Gastroesophageal sphincter (tissue), 4 donors: Measurements from ENCODE around the gene SMIM28. TPM values are rescaled to one million over a fixed set of nuclear protein-coding genes. Genes with fewer than 3 reads are reported as not detected.
"Not testable (repeated sequence)": the region's sequence is repeated elsewhere in the genome, so short reads cannot be mapped to it uniquely, and the experiment has no call there.

Experiments
- ATAC-seq: fragments of 150-250 bp; one replicate; pipeline ENCODE4 v1.9.1; 2016; ENCODE audit warnings: mild to moderate bottlenecking, moderate library complexity
- H3K27ac ChIP-seq, 4 donors: fragments of 200-600 bp; sonication (generic) in 3 of 4; 1 replicate in 3 of 4; 2 replicates in 1 of 4; pipeline ENCODE4 v1.5.1; 2016 to 2019
- H3K27me3 ChIP-seq: fragments of 200-600 bp; sonication (generic); one replicate; pipeline ENCODE4 v1.5.1; 2019
- H3K36me3 ChIP-seq, 2 donors: fragments of 200-600 bp; sonication (generic); one replicate each; pipeline ENCODE4 v1.5.1; 2019; ENCODE audit warnings: control low read depth in 1 of 2
- H3K4me1 ChIP-seq, 3 donors: fragments of 200-600 bp; sonication (generic); 1 replicate in 2 of 3; 2 replicates in 1 of 3; pipeline ENCODE4 v1.5.1; 2016 to 2019; ENCODE audit warnings: control low read depth in 2 of 3
- H3K4me3 ChIP-seq, 2 donors: fragments of 200-600 bp; sonication (generic); one replicate each; pipeline ENCODE4 v1.5.1; 2019; ENCODE audit warnings: mild to moderate bottlenecking in 1 of 2, moderate library complexity in 1 of 2
- H3K9me3 ChIP-seq, 3 donors: fragments of 200-600 bp; sonication (generic); one replicate each; pipeline ENCODE4 v1.5.1; 2017 to 2019; ENCODE audit warnings: control low read depth in 2 of 3
- CTCF ChIP-seq, 4 experiments: fragments of 200-600 bp in 2 of 4; fragments of 450-650 bp in 2 of 4; sonication (generic) in 1 of 4; IDR thresholded peaks; one replicate each; pipeline ENCODE4 v1.5.1; 2017 to 2019; ENCODE audit warnings: antibody characterized with exemption in 4 of 4, mild to moderate bottlenecking in 2 of 4, moderate library complexity in 2 of 4
- EP300 ChIP-seq: sonication (generic); formaldehyde crosslinking; IDR thresholded peaks from one replicate; pipeline ENCODE4 v1.6.1; 2017; ENCODE audit warnings: antibody characterized with exemption, mild to moderate bottlenecking
- POLR2A ChIP-seq, 2 donors: fragments of 450-650 bp; IDR thresholded peaks; one replicate each; pipeline ENCODE4 v1.6.1; 2017; ENCODE audit warnings: antibody characterized with exemption in 2 of 2, mild to moderate bottlenecking in 2 of 2, moderate library complexity in 1 of 2
- POLR2AphosphoS5 ChIP-seq: sonication (generic); formaldehyde crosslinking; IDR thresholded peaks from one replicate; pipeline ENCODE4 v1.6.1; 2017; ENCODE audit warnings: antibody characterized with exemption
- WGBS, 2 donors: methylation state at CpG; one replicate each; pipeline ENCODE4 v1.1.5; 2018; ENCODE audit warnings: low coverage in 1 of 2; 5-methylcytosine and 5-hydroxymethylcytosine counted together
- total RNA-seq, 4 donors: library from RNA; depleted of rRNA; stranded (reverse); fragments of >200 nt; gene quantifications; one replicate each; pipeline ENCODE4 v1.1.0, GENCODE V29; 2016

Gene SMIM28
- total RNA-seq, 4 donors from 2014 or later = 1.5 TPM; not detected in 3

GRCh38 chr6:138420356-138420755 lies 42.7 kb downstream of the SMIM28 start:
- 90 to 95% methylated on average over 2 to 3 of the region's 4 CpGs for WGBS, 2 donors
- no peak for TF ChIP-seq EP300
- TF ChIP-seq CTCF (IDR thresholded peaks at IDR 0.05) = no peak
- no peak for TF ChIP-seq POLR2AphosphoS5
- TF ChIP-seq POLR2A (IDR thresholded peaks at IDR 0.05) = no peak
- H3K27me3 ChIP-seq = no peaks in the 10 kb centered on the region
- no peak overlapping the region for H3K4me3 ChIP-seq
- no peak for ATAC-seq
- peaks cover 0 to 49% of the 10 kb centered on the region in 2 donors for H3K36me3 ChIP-seq
- H3K9me3 ChIP-seq = no peaks in the 10 kb centered on the region
- H3K4me1 ChIP-seq = peaks cover 0 to 9% (median 3%) of the 10 kb centered on the region in 3 donors
- no peak overlapping the region for H3K27ac ChIP-seq

GRCh38 chr6:138421089-138421488 lies 43.4 kb downstream of the SMIM28 start:
- TF ChIP-seq POLR2A (IDR thresholded peaks at IDR 0.05) = no peak
- TF ChIP-seq CTCF (IDR thresholded peaks at IDR 0.05) = no peak
- TF ChIP-seq POLR2AphosphoS5 = no peak
- no peak for TF ChIP-seq EP300
- H3K27me3 ChIP-seq = no peaks in the 10 kb centered on the region
- H3K36me3 ChIP-seq = peaks cover 0 to 41% of the 10 kb centered on the region in 2 donors
- no peak for ATAC-seq
- no peaks in the 10 kb centered on the region for H3K9me3 ChIP-seq
- no peak overlapping the region for H3K4me3 ChIP-seq
- peaks cover 0 to 9% (median 3%) of the 10 kb centered on the region in 3 donors for H3K4me1 ChIP-seq
- 80 to 91% methylated on average over 3 to 4 of the region's 6 CpGs for WGBS, 2 donors
- no peak overlapping the region for H3K27ac ChIP-seq

- Histone ChIP-seq H3K27me3 (no peaks in the 10 kb centered on the region), H3K4me1 (peaks cover 0 to 9% (median 3%) of the 10 kb centered on the region in 3 donors), H3K36me3 (peaks cover 0 to 36% of the 10 kb centered on the region in 2 donors), H3K27ac (no peak overlapping the region), H3K4me3 (no peak overlapping the region), H3K9me3 (no peaks in the 10 kb centered on the region)
- TF ChIP-seq CTCF (IDR thresholded peaks at IDR 0.05) (no peak), POLR2AphosphoS5 (no peak), POLR2A (IDR thresholded peaks at IDR 0.05) (no peak), EP300 (no peak)
- ATAC-seq = no peak
- WGBS, 2 donors = 87 to 97% methylated on average over 9 to 10 of the region's 10 CpGs
Measured at GRCh38 chr6:138421608-138422007, 43.9 kb downstream of the SMIM28 start.

GRCh38 chr6:138422861-138423260 lies 45.2 kb downstream of the SMIM28 start:
- ATAC-seq = no peak
- Histone ChIP-seq H3K9me3 (no peaks in the 10 kb centered on the region), H3K4me3 (no peak overlapping the region), H3K27me3 (no peaks in the 10 kb centered on the region), H3K4me1 (peaks cover 0 to 9% (median 3%) of the 10 kb centered on the region in 3 donors), H3K27ac (no peak overlapping the region), H3K36me3 (peaks cover 0 to 25% of the 10 kb centered on the region in 2 donors)
- TF ChIP-seq POLR2AphosphoS5 = no peak
- no peak for TF ChIP-seq CTCF (IDR thresholded peaks at IDR 0.05)
- TF ChIP-seq POLR2A (IDR thresholded peaks at IDR 0.05) = no peak
- no peak for TF ChIP-seq EP300

GRCh38 chr6:138424004-138424904 lies 46.5 kb downstream of the SMIM28 start:
- Histone ChIP-seq H3K4me1 (peaks cover 0 to 21% (median 4%) of the 10 kb centered on the region in 3 donors), H3K36me3 (peaks cover 0 to 12% of the 10 kb centered on the region in 2 donors), H3K4me3 (no peak overlapping the region), H3K27me3 (no peaks in the 10 kb centered on the region), H3K9me3 (no peaks in the 10 kb centered on the region), H3K27ac (no peak overlapping the region)
- TF ChIP-seq CTCF (IDR thresholded peaks at IDR 0.05) = no peak
- no peak for TF ChIP-seq POLR2AphosphoS5
- TF ChIP-seq POLR2A (IDR thresholded peaks at IDR 0.05) = no peak
- TF ChIP-seq EP300 = no peak
- no peak for ATAC-seq
- WGBS, 2 donors = 72 to 76% methylated on average over 2 to 6 of the region's 48 CpGs

GRCh38 chr6:138425256-138425655 lies 47.6 kb downstream of the SMIM28 start:
- not testable (repeated sequence) for ATAC-seq, H3K36me3 ChIP-seq, H3K4me3 ChIP-seq, H3K27me3 ChIP-seq, H3K9me3 ChIP-seq, H3K27ac ChIP-seq
- H3K4me1 ChIP-seq = peaks cover 0 to 31% (median 7%) of the 10 kb centered on the region in 3 donors
- WGBS, 2 donors = 76 to 90% methylated on average over 4 to 7 of the region's 7 CpGs
